Fibroblast of mammary gland (primary cell): ENCODE results near the gene ZNF45.

Source experiments
- DNase-seq: peaks from one replicate; pipeline ENCODE4 v3.0.0-alpha.2; 2010; ENCODE audit warnings: low read depth
- H3K4me3 ChIP-seq: 2 replicates; pipeline ENCODE4 v1.5.1; 2011; ENCODE audit warnings: low read depth, mild to moderate bottlenecking, low read length, moderate library complexity; ENCODE audit not compliant: control insufficient read depth
- TF ChIP-seq, protein P1 (sequence below): conservative IDR thresholded peaks from 2 replicates; pipeline ENCODE4 v1.5.1; 2011; ENCODE audit warnings: low read depth, low read length, inconsistent platforms; ENCODE audit not compliant: control insufficient read depth, insufficient read depth

Gene ZNF45

DNA sequence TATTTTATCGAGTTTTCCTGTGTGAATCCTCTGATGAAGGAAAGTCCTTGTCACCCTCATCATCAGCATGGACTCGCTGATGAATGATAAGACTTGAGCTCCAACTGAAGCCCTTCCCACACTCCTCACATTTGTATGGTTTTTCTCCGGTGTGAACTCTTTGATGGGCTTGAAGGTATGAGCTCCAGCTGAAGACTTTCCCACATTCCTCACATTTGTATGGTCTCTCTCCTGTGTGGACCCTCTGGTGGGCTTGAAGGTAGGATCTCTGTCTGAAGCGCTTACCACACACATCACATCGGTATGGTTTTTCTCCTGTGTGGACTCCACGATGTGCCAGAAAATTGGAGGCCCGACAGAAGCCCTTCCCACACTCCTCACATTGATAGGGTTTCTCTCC lies 21.7 kb downstream of the ZNF45 start:
- no peak overlapping the region for H3K4me3 ChIP-seq
- TF ChIP-seq, protein P1, sequence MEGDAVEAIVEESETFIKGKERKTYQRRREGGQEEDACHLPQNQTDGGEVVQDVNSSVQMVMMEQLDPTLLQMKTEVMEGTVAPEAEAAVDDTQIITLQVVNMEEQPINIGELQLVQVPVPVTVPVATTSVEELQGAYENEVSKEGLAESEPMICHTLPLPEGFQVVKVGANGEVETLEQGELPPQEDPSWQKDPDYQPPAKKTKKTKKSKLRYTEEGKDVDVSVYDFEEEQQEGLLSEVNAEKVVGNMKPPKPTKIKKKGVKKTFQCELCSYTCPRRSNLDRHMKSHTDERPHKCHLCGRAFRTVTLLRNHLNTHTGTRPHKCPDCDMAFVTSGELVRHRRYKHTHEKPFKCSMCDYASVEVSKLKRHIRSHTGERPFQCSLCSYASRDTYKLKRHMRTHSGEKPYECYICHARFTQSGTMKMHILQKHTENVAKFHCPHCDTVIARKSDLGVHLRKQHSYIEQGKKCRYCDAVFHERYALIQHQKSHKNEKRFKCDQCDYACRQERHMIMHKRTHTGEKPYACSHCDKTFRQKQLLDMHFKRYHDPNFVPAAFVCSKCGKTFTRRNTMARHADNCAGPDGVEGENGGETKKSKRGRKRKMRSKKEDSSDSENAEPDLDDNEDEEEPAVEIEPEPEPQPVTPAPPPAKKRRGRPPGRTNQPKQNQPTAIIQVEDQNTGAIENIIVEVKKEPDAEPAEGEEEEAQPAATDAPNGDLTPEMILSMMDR = no peak

DNA sequence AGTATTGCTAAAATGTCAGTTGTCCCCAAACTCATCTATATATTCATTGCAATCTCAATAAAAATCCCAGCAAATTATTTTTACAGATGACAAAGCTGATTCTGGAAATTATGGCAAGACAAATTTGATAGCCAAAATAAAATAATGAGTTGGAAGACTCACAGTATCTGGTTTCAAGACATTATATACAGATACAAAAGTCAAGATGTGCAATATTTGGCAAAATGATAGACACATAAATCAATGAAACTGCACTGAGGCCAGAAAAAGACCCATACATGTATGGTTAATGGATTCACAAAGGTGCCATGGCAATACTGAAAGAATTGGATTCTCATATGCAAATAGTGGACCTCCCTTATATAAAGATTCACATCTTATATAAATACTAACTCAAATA lies 24.2 kb downstream of the ZNF45 start:
- TF ChIP-seq, protein P1 = no peak
- H3K4me3 ChIP-seq = no peak overlapping the region
- DNase-seq = no peak

More for the DNA sequence above, 21.7 kb downstream of the ZNF45 start:
- peak; percentile 15 for DNase-seq

DNA sequence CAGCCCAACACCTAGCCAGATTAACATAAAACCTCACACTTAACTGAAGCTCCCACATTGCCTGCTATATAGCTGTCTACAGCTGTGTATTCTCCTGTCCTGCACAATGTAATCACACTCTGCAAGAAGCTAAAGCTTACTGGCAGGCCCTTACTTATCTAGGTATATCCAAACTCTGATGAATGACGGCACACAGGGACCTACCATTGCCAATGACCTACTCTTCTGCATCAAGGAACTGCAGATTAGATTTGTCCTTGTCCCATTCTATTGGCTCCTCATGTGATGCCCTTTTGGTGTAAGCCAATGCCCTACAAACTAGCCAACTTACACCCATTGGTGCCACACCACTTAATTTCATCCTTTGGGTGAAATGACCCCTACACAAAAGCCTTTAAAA lies 26.4 kb downstream of the ZNF45 start:
- no peak for DNase-seq
- TF ChIP-seq, protein P1 = no peak
- no peak overlapping the region for H3K4me3 ChIP-seq

DNA sequence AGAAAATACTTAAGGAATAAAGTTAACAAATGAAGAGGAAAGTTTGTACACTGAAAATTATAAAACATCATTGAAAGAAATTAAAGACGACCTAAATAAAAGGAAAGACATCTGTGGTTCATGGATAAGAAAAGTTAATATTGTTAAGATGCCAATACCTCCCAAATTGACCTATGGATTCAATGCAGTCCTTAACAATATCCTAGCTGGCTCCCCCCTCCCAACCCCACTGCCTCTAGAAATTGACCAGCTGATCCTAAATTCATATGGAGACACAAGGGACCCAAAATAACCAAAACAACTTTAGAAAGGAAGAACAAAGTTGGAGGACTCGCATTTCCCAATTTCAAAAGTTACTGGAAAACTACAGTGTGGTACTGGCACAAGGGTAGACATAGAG lies 28.3 kb downstream of the ZNF45 start:
- DNase-seq = no peak
- no peak overlapping the region for H3K4me3 ChIP-seq
- TF ChIP-seq, protein P1 = no peak

DNA sequence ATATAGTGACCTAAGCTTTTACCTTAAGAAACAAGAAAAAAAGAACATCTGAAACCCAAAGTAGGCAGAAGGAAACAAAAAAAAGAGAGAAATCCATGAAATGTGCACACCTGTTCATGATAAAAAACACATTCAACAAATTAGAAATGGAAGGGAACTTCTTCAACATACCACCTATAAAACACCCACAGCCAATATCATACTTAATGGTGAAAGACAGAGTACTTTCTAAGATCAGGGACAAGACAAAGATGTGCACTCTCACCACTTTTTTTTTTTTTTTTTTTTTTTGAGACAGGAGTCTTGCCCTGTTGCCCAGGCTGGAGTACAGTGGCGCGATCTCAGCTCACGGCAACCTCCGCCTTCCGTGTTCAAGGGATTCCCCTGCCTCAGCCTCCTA lies 29.2 kb downstream of the ZNF45 start:
- TF ChIP-seq, protein P1 = no peak
- no peak for DNase-seq
- no peak overlapping the region for H3K4me3 ChIP-seq

DNA sequence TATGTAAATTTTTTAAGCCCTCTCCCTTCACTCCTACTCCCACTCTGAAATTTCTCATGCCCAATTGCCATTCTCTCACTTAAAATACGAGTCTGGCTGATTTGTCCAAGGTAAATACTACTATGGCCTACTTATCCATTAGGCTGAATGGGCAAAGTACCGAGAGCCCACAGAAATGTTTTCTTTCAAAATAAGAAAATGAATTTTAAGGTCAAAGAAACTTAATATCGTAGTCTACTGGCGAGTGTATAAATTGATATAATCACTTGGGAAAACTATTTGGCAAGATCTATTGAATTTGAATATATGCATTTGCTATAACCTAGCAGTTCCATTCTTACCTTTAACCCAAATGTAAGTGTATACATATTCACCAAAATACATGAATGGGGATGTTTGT lies 32.7 kb downstream of the ZNF45 start:
- no peak for DNase-seq
- TF ChIP-seq, protein P1 = no peak
- peak overlapping the region; percentile 80 for H3K4me3 ChIP-seq
